K562 (cell line): ENCODE measurements around the gene RHAG. TPM values are rescaled to one million over a fixed set of nuclear protein-coding genes. Genes with fewer than 3 reads are reported as not detected.

Experiments used
- ATAC-seq: fragments of 200-7000 bp; cut with Tn5 transposase; 3 replicates; pipeline ENCODE4 v1.9.1; 2020; ENCODE audit warnings: moderate library complexity
- BruUV-seq: library from RNA; stranded (reverse); fragments of 400-500 nt; replicated peaks from 2 replicates; lab custom pipeline; 2021; lab: Mats Ljungman, UMichigan
- CTCF ChIA-PET: fragments of 300-600 bp; formaldehyde crosslinking; extraction: SDS; loops from one replicate; lab custom pipeline; 2021; ENCODE audit warnings: low intra/inter-chr PET ratio; lab: Yijun Ruan, JAX
- POLR2A ChIA-PET: fragments of 300-600, 350-650 bp; sonication (Branson Sonifier 250); formaldehyde crosslinking; extraction: SDS; loops from one replicate; lab custom pipeline; 2021; ENCODE audit warnings: antibody characterized with exemption, inconsistent platforms; lab: Yijun Ruan, JAX
- DNase-seq, 4 experiments: peaks; one replicate each; pipeline versions ENCODE4 v3.0.0 to v3.0.0-alpha.2; 2011 to 2018; ENCODE audit warnings: low spot score in 3 of 4, mixed read lengths in 3 of 4; ENCODE audit errors: extremely low read depth in 1 of 4
- FAIRE-seq: peaks from 2 replicates; lab custom pipeline; 2011; peaks lifted over from hg19 to GRCh38; lab: Jason Lieb, UNC
- H2AFZ ChIP-seq: 2 replicates; pipeline ENCODE4 v1.6.0; 2011; ENCODE audit warnings: low read depth, low read length, control low read depth, inconsistent platforms
- H3K27ac ChIP-seq: fragments of 200-600 bp; 3 replicates; pipeline ENCODE4 v1.8.0; 2011; ENCODE audit warnings: low read depth, mild to moderate bottlenecking, control low read depth, inconsistent platforms, low read length, moderate library complexity, mixed read lengths; ENCODE audit errors: extremely low read depth
- H3K27me3 ChIP-seq, 2 experiments: fragments of 300-600 bp in 1 of 2; 2 replicates in 1 of 2; 3 replicates in 1 of 2; pipeline versions ENCODE4 v1.6.0 to v1.8.0; 2011; ENCODE audit warnings: inconsistent platforms in 2 of 2, low read length in 2 of 2, mild to moderate bottlenecking in 1 of 2, mixed read lengths in 1 of 2, moderate library complexity in 1 of 2; ENCODE audit not compliant: control insufficient read depth in 2 of 2, insufficient read depth in 2 of 2
- H3K36me3 ChIP-seq: fragments of 300-600 bp; 3 replicates; pipeline ENCODE4 v1.8.0; 2011; ENCODE audit warnings: mild to moderate bottlenecking, low read length, inconsistent platforms; ENCODE audit not compliant: control insufficient read depth, insufficient read depth
- H3K4me1 ChIP-seq, 2 experiments: fragments of 200-600 bp in 1 of 2; replicated peaks in 1 of 2; 2 replicates in 1 of 2; 3 replicates in 1 of 2; pipeline versions ENCODE4 v1.5.1 to v1.8.0; 2011; ENCODE audit warnings: inconsistent platforms in 2 of 2, low read length in 2 of 2, mild to moderate bottlenecking in 1 of 2, mixed read lengths in 1 of 2, moderate library complexity in 1 of 2; ENCODE audit not compliant: control insufficient read depth in 2 of 2, insufficient read depth in 2 of 2
- H3K4me2 ChIP-seq: 2 replicates; pipeline ENCODE4 v1.6.1; 2011; ENCODE audit warnings: low read length, control low read depth, inconsistent platforms, mixed read lengths; ENCODE audit not compliant: insufficient read depth
- H3K4me3 ChIP-seq: fragments of 200-600 bp; sonication (generic), shearing (Covaris generic); 2 replicates; pipeline ENCODE4 v1.5.1; 2016; ENCODE audit warnings: control low read depth, inconsistent platforms
- H3K79me2 ChIP-seq: fragments of 200-600 bp; 3 replicates; pipeline ENCODE4 v1.8.0; 2011; ENCODE audit warnings: low read length, inconsistent platforms; ENCODE audit not compliant: control insufficient read depth, insufficient read depth
- H3K9ac ChIP-seq, 2 experiments: 2 replicates each; pipeline versions ENCODE4 v1.6.0 to v1.6.1; 2011; ENCODE audit warnings: low read depth in 2 of 2, low read length in 2 of 2, control low read depth in 1 of 2, inconsistent platforms in 1 of 2, mild to moderate bottlenecking in 1 of 2, mixed read lengths in 1 of 2; ENCODE audit not compliant: insufficient read depth in 1 of 2
- H3K9me1 ChIP-seq: one replicate; pipeline ENCODE4 v1.6.0; 2011; ENCODE audit warnings: inconsistent platforms, mild to moderate bottlenecking, low read length, moderate library complexity; ENCODE audit not compliant: control insufficient read depth, insufficient read depth
- H3K9me3 ChIP-seq: replicated peaks from 2 replicates; pipeline ENCODE4 v1.5.1; 2011; ENCODE audit warnings: low read depth, low read length, inconsistent platforms; ENCODE audit not compliant: control insufficient read depth, insufficient read depth
- H4K20me1 ChIP-seq: replicated peaks from 2 replicates; pipeline ENCODE4 v1.6.1; 2011; ENCODE audit warnings: low read length, inconsistent platforms, mixed read lengths; ENCODE audit not compliant: control insufficient read depth, insufficient read depth
- ARNT ChIP-seq, 2 experiments: fragments of 450-650 bp; IDR thresholded peaks; 2 replicates each; pipeline ENCODE4 v1.6.1; 2016; ENCODE audit warnings: mild to moderate bottlenecking in 1 of 2
- BRD9 ChIP-seq: fragments of 450-650 bp; IDR thresholded peaks from 2 replicates; pipeline ENCODE4 v1.6.1; 2018; ENCODE audit warnings: low read depth; ENCODE audit not compliant: partially characterized antibody
- HDAC1 ChIP-seq, 2 experiments: fragments of 450-650 bp; IDR thresholded peaks; 2 replicates each; pipeline ENCODE4 v1.6.1; 2016 to 2017; ENCODE audit warnings: inconsistent platforms in 1 of 2, mild to moderate bottlenecking in 1 of 2, moderate library complexity in 1 of 2
- PRPF4 ChIP-seq: fragments of 200-400 bp; formaldehyde crosslinking; IDR thresholded peaks from one replicate; pipeline ENCODE4 v1.6.1; 2017; ENCODE audit warnings: low read length, low read depth, mild to moderate bottlenecking; ENCODE audit not compliant: insufficient read depth, poor library complexity, severe bottlenecking
- RBM25 ChIP-seq: fragments of 200-400 bp; formaldehyde crosslinking; IDR thresholded peaks from 2 replicates; pipeline ENCODE4 v1.6.1; 2018; ENCODE audit warnings: low read length, low read depth, moderate library complexity; ENCODE audit not compliant: severe bottlenecking
- SMAD4 ChIP-seq: fragments of 250-450 bp; sonication (Bioruptor Pico); conservative IDR thresholded peaks from 2 replicates; pipeline ENCODE4 v1.8.0; 2021; ENCODE audit warnings: inconsistent platforms, mild to moderate bottlenecking, moderate library complexity
- SMARCE1 ChIP-seq: fragments of 450-650 bp; IDR thresholded peaks from 2 replicates; pipeline ENCODE4 v1.7.1; 2016; ENCODE audit warnings: mild to moderate bottlenecking
- in situ Hi-C: fragments of 300-500 bp; cut with MboI; formaldehyde crosslinking; loops from 4 replicates; pipeline ENCODE4 v1.15.0; 2018; ENCODE audit warnings: inconsistent platforms, mixed read lengths
- intact Hi-C: fragments of 100-400 bp; cut with micrococcal nuclease; formaldehyde crosslinking; loops from 2 replicates; pipeline ENCODE4 v1.14.2; 2022
- polyA plus RNA-seq, 8 experiments: library from polyadenylated mRNA; depleted of rRNA in 4 of 8; stranded (reverse) in 5 of 8; unstranded in 3 of 8; fragments of >200 nt; fragmentation: Nextera tagmentation in 2 of 8; fragmentation: Illumina TruSeq in 1 of 8; extraction: Ambion mirVana in 2 of 8; extraction: Trizol in 1 of 8; gene quantifications; 2 replicates each; pipeline versions ENCODE4 v1.2.1 to v1.2.3, GENCODE V29; 2011 to 2014; ENCODE audit warnings: inconsistent platforms in 1 of 8, missing spikeins in 1 of 8
- total RNA-seq, 7 experiments: library from RNA; depleted of rRNA in 6 of 7; stranded (reverse); fragments of >200 nt in 6 of 7; fragmentation: Illumina TruSeq in 2 of 7; extraction: Trizol in 2 of 7; gene quantifications; 2 replicates each; pipeline versions ENCODE4 v1.2.1 to v1.2.3, GENCODE V29; 2011 to 2021; ENCODE audit warnings: low replicate concordance in 1 of 7
- TF ChIP-seq, protein P1 (sequence below): IDR thresholded peaks from 3 replicates; pipeline ENCODE4 v1.6.1; 2011; ENCODE audit warnings: borderline replicate concordance, mild to moderate bottlenecking; ENCODE audit not compliant: insufficient read length, insufficient read depth
- TF ChIP-seq, protein P2 (sequence below): sonication (generic); formaldehyde crosslinking; IDR thresholded peaks from 2 replicates; pipeline ENCODE4 v1.4.0; 2020; ENCODE audit warnings: mild to moderate bottlenecking, missing genetic modification reagents
- TF ChIP-seq, protein P3 (sequence below): fragments of 450-650 bp; formaldehyde crosslinking; IDR thresholded peaks from 2 replicates; pipeline ENCODE4 v1.4.0; 2022; ENCODE audit warnings: mild to moderate bottlenecking, moderate library complexity
- TF ChIP-seq, protein P4 (sequence below): fragments of 200-800 bp; sonication (Bioruptor generic); IDR thresholded peaks from 2 replicates; pipeline ENCODE4 v1.6.1; 2017; ENCODE audit warnings: missing genetic modification characterization, missing compliant biosample characterization
- TF ChIP-seq, protein P5 (sequence below): fragments of 250-450 bp; sonication (Bioruptor Pico); IDR thresholded peaks from 2 replicates; pipeline ENCODE4 v1.5.0; 2021; ENCODE audit warnings: mild to moderate bottlenecking, borderline replicate concordance

The RHAG gene
- total and polyA plus RNA-seq, 9 of the 15 experiments (the other 6 are each of a cell fraction or from before 2014, with no cell fraction given), result 290 to 1,202 (median 505) TPM

DNA sequence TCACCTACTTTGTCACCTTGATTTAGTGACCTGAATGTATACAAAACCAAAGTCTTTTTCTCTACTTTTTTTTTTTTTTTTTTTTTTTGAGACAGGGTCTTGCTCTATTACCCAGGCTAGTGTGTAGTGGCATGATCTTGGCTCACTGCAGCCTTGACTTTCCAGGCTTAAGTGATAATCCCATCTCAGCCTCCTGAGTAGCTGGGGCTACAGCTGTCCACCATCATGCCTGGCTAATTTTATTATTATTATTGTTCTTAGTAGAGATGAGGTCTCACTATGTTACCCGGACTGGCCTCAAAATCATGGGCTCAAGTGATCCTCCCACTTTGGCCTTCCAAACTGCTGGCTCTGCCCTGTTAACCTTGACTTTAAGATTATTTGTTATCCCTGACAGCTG is 39.2 kb upstream of the RHAG start (continued):
- TF ChIP-seq, protein P1, sequence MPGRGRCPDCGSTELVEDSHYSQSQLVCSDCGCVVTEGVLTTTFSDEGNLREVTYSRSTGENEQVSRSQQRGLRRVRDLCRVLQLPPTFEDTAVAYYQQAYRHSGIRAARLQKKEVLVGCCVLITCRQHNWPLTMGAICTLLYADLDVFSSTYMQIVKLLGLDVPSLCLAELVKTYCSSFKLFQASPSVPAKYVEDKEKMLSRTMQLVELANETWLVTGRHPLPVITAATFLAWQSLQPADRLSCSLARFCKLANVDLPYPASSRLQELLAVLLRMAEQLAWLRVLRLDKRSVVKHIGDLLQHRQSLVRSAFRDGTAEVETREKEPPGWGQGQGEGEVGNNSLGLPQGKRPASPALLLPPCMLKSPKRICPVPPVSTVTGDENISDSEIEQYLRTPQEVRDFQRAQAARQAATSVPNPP, result no peak

DNA sequence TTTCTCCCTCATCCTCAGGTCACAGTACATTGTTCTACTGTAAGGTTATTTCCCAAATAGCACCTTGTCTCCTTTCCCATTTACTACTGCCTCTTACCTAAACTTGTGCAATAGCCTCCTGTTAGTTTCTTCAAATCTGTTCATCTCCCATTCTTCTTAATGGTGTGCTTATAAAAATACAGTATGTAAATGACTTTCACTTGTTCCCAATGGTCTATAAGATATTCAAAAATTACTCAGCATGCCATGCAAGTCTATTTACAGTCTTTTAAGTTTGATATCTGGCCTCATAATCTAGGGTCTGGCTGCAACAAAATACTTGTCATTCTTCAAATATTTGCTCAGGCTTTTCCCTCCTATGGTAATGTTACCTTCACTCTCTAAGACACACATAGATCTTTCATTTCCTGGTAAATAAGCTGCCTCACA is 31.5 kb upstream of the RHAG start:
- no peaks in the 10 kb centered on the region for H4K20me1 ChIP-seq
- no peaks in the 10 kb centered on the region for H3K79me2 ChIP-seq
- in situ Hi-C loops, result no loop called here
- no peaks in the 10 kb centered on the region for H3K36me3 ChIP-seq
- ATAC-seq, result peak; percentile 10
- intact Hi-C loops, result no loop called here
- peak overlapping the region; percentile 67 for H2AFZ ChIP-seq
- H3K4me2 ChIP-seq, result no peak overlapping the region
- no peaks in the 10 kb centered on the region for H3K27me3 ChIP-seq
- peaks cover 6 to 23% of the 10 kb centered on the region in 2 experiments; a peak in 4 of 5 replicates for H3K4me1 ChIP-seq
- BruUV-seq, result no TSS peak
- ChIA-PET CTCF (no interaction called here), POLR2A (interaction anchor here (1.5 to 1.7 kb wide), 2 partner anchors 9 to 32 kb away, joined by 3 to 4 read pairs; partner anchors contain the start of gene RHAG)
- no peak overlapping the region for H3K4me3 ChIP-seq
- DNase-seq, result no peak
- no peak overlapping the region for H3K9ac ChIP-seq
- no peaks in the 10 kb centered on the region for H3K9me1 ChIP-seq
- no peaks in the 10 kb centered on the region for H3K9me3 ChIP-seq
- H3K27ac ChIP-seq, result peak overlapping the region; percentile 12; the same call in 1 of the 3 replicates
- FAIRE-seq, result no peak
- TF ChIP-seq, protein P2, sequence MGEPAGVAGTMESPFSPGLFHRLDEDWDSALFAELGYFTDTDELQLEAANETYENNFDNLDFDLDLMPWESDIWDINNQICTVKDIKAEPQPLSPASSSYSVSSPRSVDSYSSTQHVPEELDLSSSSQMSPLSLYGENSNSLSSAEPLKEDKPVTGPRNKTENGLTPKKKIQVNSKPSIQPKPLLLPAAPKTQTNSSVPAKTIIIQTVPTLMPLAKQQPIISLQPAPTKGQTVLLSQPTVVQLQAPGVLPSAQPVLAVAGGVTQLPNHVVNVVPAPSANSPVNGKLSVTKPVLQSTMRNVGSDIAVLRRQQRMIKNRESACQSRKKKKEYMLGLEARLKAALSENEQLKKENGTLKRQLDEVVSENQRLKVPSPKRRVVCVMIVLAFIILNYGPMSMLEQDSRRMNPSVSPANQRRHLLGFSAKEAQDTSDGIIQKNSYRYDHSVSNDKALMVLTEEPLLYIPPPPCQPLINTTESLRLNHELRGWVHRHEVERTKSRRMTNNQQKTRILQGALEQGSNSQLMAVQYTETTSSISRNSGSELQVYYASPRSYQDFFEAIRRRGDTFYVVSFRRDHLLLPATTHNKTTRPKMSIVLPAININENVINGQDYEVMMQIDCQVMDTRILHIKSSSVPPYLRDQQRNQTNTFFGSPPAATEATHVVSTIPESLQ (CRISPR knock-in tag), result no peak
- TF ChIP-seq PRPF4 (no peak), BRD9 (peak; percentile 67), ARNT (IDR thresholded peaks at IDR 0.05) (0 out of 4 replicates have a peak, but pooled peaks of 1 of the 2 experiments have one; percentile 20), HDAC1 (IDR thresholded peaks at IDR 0.05) (0 out of 4 replicates have a peak, but pooled peaks of 1 of the 2 experiments have one; percentile 18), RBM25 (no peak), SMARCE1 (peak; percentile 24; the same call in 1 of the 2 replicates), SMAD4 (0 out of 2 replicates have a peak, but pooled peaks have one; percentile 26)
- TF ChIP-seq, protein P3, sequence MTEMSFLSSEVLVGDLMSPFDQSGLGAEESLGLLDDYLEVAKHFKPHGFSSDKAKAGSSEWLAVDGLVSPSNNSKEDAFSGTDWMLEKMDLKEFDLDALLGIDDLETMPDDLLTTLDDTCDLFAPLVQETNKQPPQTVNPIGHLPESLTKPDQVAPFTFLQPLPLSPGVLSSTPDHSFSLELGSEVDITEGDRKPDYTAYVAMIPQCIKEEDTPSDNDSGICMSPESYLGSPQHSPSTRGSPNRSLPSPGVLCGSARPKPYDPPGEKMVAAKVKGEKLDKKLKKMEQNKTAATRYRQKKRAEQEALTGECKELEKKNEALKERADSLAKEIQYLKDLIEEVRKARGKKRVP (CRISPR knock-in tag), result no peak
- TF ChIP-seq, protein P4, sequence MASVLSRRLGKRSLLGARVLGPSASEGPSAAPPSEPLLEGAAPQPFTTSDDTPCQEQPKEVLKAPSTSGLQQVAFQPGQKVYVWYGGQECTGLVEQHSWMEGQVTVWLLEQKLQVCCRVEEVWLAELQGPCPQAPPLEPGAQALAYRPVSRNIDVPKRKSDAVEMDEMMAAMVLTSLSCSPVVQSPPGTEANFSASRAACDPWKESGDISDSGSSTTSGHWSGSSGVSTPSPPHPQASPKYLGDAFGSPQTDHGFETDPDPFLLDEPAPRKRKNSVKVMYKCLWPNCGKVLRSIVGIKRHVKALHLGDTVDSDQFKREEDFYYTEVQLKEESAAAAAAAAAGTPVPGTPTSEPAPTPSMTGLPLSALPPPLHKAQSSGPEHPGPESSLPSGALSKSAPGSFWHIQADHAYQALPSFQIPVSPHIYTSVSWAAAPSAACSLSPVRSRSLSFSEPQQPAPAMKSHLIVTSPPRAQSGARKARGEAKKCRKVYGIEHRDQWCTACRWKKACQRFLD, result no peak
- TF ChIP-seq, protein P5, sequence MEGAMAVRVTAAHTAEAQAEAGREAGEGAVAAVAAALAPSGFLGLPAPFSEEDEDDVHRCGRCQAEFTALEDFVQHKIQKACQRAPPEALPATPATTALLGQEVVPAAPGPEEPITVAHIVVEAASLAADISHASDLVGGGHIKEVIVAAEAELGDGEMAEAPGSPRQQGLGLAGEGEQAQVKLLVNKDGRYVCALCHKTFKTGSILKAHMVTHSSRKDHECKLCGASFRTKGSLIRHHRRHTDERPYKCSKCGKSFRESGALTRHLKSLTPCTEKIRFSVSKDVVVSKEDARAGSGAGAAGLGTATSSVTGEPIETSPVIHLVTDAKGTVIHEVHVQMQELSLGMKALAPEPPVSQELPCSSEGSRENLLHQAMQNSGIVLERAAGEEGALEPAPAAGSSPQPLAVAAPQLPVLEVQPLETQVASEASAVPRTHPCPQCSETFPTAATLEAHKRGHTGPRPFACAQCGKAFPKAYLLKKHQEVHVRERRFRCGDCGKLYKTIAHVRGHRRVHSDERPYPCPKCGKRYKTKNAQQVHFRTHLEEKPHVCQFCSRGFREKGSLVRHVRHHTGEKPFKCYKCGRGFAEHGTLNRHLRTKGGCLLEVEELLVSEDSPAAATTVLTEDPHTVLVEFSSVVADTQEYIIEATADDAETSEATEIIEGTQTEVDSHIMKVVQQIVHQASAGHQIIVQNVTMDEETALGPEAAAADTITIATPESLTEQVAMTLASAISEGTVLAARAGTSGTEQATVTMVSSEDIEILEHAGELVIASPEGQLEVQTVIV (CRISPR knock-in tag), result no peak
